SK-MEL-5 (cell line): Measurements from ENCODE around the gene BEND3. TPM values are rescaled to one million over a fixed set of nuclear protein-coding genes. Genes with fewer than 3 reads are reported as not detected.
"Not testable (repeated sequence)": the region's sequence is repeated elsewhere in the genome, so short reads cannot be mapped to it uniquely, and the experiment has no call there.

Experiments
- DNase-seq: peaks from one replicate; pipeline ENCODE4 v3.0.0-alpha.2; 2016; ENCODE audit warnings: low read depth, low spot score
- in situ Hi-C: cut with HindIII; loops from 2 replicates; pipeline ENCODE4 v1.10.0; 2016; ENCODE audit warnings: low sequenced_read_pairs, high pct_unique_total_duplicates, low pct_unique_long_range_greater_than_20kb
- total RNA-seq: library from RNA; depleted of rRNA; stranded (reverse); fragments of >200 nt; shearing (Covaris generic); gene quantifications from 2 replicates; pipeline ENCODE4 v1.2.3, GENCODE V29; 2014

BEND3 gene
- total RNA-seq, 1 experiment from 2014 or later: 3.1 TPM

- in situ Hi-C loops: no loop called here
- DNase-seq: no peak
These were observed 48.3 kb downstream of the BEND3 start for GRCh38 chr6:107066697-107067659.

- DNase-seq: peak; percentile 37
- in situ Hi-C loops: no loop called here
These were observed 50.7 kb downstream of the BEND3 start for GRCh38 chr6:107064579-107065065.

GRCh38 chr6:107062691-107063090 lies 52.6 kb downstream of the BEND3 start:
- no peak for DNase-seq
- in situ Hi-C loops: no loop called here

- in situ Hi-C loops: no loop called here
These were observed 53.9 kb downstream of the BEND3 start for GRCh38 chr6:107061125-107062020.

GRCh38 chr6:107060704-107061103 lies 54.6 kb downstream of the BEND3 start:
- in situ Hi-C loops: no loop called here
- no peak for DNase-seq

More at GRCh38 chr6:107061125-107062020, 53.9 kb downstream of the BEND3 start:
- DNase-seq: no peak

GRCh38 chr6:107059606-107060005 lies 55.7 kb downstream of the BEND3 start:
- no peak for DNase-seq
- in situ Hi-C loops: no loop called here

- in situ Hi-C loops: no loop called here
- DNase-seq: no peak
These were observed 57.6 kb downstream of the BEND3 start for GRCh38 chr6:107057679-107058078.

GRCh38 chr6:107056796-107057195 lies 58.5 kb downstream of the BEND3 start:
- no peak for DNase-seq
- in situ Hi-C loops: no loop called here

- DNase-seq: no peak
- in situ Hi-C loops: no loop called here
These were observed 67.5 kb downstream of the BEND3 start for GRCh38 chr6:107047807-107048206.

- in situ Hi-C loops: no loop called here
- DNase-seq: no peak
These were observed 69.3 kb downstream of the BEND3 start for GRCh38 chr6:107045826-107046675.

GRCh38 chr6:107033126-107033525 lies 82.2 kb downstream of the BEND3 start:
- in situ Hi-C loops: no loop called here
- no peak for DNase-seq

GRCh38 chr6:107032051-107032450 lies 83.3 kb downstream of the BEND3 start:
- in situ Hi-C loops: no loop called here
- no peak for DNase-seq

- in situ Hi-C loops: no loop called here
- DNase-seq: no peak
These were observed 85.2 kb downstream of the BEND3 start for GRCh38 chr6:107030151-107030550.

- in situ Hi-C loops: no loop called here
These were observed 88.3 kb downstream of the BEND3 start for GRCh38 chr6:107026965-107027364.

GRCh38 chr6:107021446-107022185 lies 93.7 kb downstream of the BEND3 start:
- no peak for DNase-seq
- in situ Hi-C loops: no loop called here

More at GRCh38 chr6:107026965-107027364, 88.3 kb downstream of the BEND3 start:
- DNase-seq: no peak

- in situ Hi-C loops: no loop called here
- no peak for DNase-seq
These were observed 95.1 kb downstream of the BEND3 start for GRCh38 chr6:107020239-107020638.

- in situ Hi-C loops, DNase-seq: not testable (repeated sequence)
These were observed 95.7 kb downstream of the BEND3 start for GRCh38 chr6:107019628-107020027.
